Activated T-cell treated with anti-CD3 and anti-CD28 coated beads, Interleukin-2, amount 50 U/mL, for 1 hour (primary cell): ENCODE data around the gene NLGN4Y.

Experiments
- DNase-seq: peaks from one replicate; pipeline ENCODE4 v3.0.0-alpha.2; 2020

Gene NLGN4Y

GRCh38 chrY:14524272-14525231 lies at the start of gene NLGN4Y:
NLGN4Y (plus strand) TSS chrY:14524529; CDS start chrY:14622120, 97,591 bp downstream.
- no peak for DNase-seq

DNA sequence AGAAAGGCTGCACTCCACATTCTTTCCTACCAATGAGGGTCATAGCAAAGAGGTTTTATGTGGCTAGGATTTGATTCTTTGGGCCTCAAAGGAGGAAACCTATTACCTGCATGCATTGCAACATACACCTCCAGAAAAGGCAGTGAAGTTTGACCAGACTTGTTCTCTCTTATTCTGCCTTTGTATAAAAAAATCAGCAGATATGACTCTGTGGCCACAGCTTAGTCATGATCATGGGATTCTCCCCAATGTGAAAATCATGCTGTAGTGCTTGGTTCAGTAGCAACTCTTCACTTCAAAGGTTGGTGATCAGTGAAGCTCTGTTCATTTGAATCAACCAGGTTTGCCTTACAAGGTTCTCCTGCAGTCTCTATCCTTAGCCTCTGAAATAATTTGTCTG lies 38.4 kb upstream of the NLGN4Y start:
- DNase-seq = no peak

GRCh38 chrY:14490226-14490625 lies 34.1 kb upstream of the NLGN4Y start:
- no peak for DNase-seq

GRCh38 chrY:14498071-14498470 lies 26.3 kb upstream of the NLGN4Y start:
- no peak for DNase-seq

DNA sequence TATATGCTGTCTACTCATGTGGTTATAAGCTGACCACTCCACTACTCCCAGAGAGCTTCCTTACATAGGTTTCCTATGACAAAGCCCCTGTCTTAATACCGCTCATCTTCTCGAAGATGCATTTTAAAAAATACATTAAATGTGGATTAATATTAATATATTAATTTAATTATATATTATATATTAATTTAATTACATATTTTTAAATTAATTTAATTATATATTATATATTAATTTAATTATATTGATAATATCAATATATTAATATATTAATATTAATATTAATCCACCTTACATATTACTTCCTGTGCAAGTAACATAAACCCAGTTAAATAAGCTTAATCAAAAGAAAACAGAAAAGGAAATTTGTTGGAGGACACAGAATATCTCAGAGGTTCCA lies 19.7 kb upstream of the NLGN4Y start:
- no peak for DNase-seq

DNA sequence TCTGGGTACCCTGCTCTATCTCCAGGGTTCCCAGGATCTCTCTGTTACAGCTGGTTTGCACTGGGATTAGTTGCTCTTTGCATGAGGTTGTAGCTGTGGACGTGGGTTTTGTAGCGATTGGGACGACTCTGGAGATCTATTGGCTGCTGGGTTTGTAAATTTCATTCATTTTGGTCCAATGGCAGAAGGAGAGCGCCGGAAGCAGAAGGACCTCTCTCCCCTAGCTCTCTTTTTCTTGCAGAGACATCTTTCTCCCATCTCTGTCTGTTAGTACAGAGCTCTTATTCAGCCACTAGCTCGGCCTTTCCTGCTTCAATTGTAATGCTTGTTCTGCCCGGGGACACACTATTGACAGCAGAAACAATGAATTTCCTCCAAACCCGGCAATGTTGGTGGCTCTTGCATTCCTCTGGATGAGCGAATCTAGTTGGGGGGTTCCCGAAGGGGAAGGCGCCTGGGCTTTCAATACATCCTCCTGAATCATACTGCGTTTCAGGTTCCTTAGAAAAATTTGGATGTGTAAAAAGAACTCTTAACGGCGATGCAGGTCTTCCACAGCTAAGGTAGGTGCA lies 1.9 kb upstream of the NLGN4Y start:
- DNase-seq = no peak

DNA sequence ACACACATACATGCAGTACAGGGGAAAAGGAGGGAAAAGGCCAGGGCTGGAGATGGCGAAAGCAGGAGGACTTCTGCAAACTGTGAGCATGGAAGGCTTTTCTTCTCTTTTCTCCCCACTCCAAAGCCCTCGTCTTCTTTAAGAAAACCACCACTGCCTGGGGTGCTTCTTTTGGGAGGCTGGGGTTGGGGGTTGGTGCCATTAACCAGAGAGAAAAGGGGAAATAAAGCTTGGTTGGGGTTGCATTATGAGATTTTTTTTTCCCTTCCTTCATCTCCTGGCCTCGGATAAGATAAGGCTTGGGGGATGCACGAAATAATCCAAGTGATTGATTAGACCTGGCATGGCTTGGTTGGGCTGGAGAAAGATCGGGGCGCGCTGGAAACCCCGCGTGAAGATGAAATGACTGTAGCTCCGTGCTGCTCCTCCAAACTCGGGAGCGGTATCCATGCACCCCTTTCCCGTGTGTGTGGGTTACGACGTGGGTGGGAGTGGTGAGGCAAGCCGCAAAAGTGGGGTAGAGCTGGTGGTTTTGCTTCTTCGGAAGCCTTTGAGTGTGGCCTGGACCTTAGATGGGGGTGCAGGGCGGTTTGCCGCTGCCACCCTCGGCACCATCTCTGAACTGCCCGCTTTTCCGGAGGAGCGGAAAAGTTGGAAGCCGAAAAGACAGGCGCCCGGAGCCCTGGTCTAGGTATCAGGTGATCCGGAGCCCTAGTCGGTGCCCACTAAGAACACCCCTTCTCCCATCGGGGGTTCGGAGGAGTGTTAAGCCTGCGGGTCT lies 648 bp upstream of the NLGN4Y start:
- DNase-seq = no peak

DNA sequence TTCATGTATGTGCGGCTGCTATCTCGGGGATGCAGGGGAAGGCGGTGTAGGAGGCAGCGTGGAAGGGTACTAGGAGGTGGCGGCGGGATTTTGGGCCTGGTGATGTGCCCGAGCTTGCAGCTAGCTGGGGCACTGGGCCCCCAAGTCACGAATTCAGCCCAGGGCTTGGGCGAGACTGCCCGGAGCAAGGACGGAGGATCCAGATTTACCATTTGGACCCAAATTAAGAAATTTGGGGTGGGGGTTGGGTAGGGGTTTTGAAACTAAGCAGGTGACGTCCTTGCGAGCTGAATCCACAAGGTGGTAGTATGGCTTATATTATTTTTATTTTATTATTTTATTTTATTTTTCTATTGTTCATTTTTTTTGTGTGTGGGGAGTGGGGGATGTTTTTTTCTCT lies 986 bp downstream of the NLGN4Y start:
- DNase-seq = no peak

DNA sequence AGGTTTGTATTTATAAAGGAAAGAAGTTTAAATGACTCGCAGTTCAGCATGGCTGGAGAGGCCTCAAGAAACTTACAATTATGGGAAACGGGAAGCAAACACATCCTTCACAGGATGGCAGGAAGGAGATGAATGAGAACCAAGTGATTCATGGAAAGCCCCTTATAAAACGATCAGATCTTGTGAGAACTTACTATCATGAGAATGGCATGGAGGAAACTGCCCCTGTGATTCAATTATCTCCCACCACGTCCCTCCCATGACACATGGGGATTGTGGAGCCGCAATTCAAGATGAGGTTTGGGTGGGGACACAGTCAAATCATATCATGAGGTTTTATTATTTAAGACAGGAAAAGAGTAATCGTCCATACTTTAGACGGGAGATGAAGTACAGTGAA lies 4.0 kb downstream of the NLGN4Y start:
- DNase-seq = no peak

- no peak for DNase-seq
Observed at GRCh38 chrY:14536703-14537102, 12.4 kb downstream of the NLGN4Y start.

DNA sequence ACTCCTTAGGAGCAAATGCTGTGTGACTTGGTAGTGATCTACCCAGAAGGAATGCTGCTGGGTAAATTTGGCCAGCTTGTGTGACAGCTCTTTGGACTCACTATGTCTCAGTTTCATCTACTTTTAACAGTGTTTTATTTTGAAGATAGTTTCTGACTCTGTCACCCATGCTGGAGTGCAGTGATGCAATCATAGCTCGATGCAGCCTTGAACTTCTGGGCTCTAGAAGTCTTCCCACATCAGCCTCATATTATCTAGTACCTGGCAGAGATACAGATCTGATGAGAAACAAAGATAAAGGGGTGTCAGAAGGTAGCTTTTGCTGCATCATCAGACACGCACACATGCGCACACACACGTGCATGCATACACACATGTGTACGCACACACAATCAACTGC lies 19.2 kb downstream of the NLGN4Y start:
- no peak for DNase-seq

DNA sequence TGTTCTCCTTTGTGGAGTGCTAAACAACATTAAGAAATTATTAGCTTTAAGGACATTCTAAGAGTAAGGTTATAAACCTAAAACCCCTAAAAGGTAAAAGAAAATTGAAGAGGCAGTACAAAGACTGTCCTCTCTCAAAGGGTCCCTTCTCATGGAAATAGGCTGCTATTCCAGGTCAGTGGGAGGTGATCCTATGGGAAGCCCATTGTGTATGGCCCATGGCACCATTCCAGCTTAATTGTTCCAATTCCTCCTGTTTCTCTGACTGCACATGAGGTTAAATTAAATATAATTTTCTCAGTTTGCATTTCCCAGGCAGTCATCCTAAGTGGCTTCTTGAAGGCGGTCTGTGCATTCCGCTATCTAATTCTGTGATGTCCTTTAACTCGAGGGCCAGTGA lies 57.0 kb downstream of the NLGN4Y start:
- no peak for DNase-seq

GRCh38 chrY:14586725-14587124 lies 62.4 kb downstream of the NLGN4Y start:
- DNase-seq = no peak

DNA sequence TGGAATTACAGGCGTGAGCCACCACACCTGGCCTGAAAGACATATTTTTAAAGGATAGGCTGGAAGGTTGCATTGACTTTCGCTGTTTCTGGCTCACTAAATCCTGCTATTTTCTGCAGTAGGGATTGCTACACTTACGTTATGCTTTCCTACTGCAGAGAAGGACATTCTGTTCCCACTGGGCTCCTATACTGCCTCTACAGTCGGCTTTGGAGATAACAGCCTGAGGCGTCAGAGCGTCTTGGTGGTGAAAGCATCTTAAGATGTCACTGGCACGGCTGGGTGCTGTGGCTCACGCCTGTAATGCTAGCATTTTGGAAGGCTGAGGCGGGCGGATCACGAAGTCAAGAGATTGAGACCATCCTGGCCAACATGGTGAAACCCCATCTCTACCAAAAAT lies 77.0 kb downstream of the NLGN4Y start:
- DNase-seq = no peak

GRCh38 chrY:14617625-14618024 lies 93.3 kb downstream of the NLGN4Y start:
- no peak for DNase-seq

GRCh38 chrY:14618513-14618912 lies 94.2 kb downstream of the NLGN4Y start:
- no peak for DNase-seq

- DNase-seq = no peak
Observed at GRCh38 chrY:14628208-14628607, 103.9 kb downstream of the NLGN4Y start.

DNA sequence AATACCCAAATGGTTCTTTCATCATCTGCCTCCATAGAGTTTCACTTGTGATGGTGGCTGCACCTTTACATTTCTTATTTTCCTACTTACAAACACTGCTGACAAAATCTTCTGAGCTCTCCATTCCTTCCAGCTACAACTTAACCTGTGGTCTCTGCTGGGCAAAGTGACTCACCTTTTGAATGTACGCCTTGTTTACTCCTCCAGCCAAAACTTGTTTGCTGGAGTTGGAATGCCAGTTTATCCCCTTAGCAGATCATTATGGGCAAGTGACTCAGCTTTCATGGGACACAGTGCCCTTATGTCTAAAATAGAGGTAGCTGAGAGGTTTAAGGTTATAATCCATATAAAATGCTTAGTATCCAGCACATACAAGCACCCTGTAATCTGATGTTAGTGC lies 107.3 kb downstream of the NLGN4Y start:
- DNase-seq = no peak

DNA sequence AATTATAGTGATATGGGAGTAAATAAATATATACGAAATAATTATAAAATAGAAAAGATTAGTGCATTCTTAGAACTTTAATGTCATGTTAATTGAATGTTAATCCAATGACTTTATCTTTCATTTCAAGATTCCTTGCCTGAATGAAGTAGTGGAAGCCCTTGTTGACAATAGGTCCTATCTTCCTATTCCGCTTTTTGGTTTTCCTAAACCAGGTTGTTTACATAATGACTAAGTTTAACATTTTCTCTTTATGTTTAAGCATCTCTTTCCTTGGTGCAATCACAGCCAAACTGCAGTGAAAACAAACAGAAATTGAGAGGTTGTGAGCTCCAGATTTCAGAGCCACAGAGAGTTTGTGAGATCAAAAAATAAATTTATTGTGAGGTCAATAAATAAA lies 109.4 kb downstream of the NLGN4Y start:
- DNase-seq = no peak

DNA sequence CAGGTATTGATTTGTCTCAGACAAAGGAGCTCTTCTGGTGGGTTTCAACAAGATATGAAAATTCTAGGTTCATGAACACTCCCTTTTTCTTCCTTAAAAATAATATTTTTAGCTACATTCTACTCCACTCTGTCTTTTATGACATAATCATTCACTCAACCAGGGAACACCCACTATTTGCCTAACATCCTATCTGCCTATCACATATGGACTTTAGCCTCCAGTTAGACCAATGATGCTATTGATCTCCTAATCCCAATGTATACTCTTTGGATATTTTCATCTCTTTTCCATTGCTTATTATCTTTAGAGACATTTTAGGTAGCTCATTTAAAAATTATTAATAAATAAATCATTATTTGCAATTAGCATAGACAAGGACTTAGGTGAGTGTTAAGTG lies 110.6 kb downstream of the NLGN4Y start:
- no peak for DNase-seq

DNA sequence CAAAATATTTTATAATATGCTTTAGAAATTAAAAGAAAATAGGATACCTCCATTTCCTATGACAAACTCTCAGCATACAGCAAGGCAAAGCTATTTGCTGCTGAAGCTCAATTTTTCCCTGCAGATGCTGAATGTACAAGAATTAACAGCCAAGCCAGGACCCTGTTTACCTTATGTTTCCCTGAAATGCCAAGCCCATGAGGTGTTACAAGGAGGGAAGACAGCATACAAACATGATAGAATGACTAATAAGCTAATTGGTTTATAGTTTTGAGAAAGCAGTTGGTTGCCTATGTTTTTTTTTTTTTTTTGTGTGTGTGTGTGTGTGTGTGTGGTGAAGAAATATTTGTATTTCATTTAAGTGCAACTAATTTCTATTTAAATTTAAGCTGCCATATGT lies 113.2 kb downstream of the NLGN4Y start:
- no peak for DNase-seq

DNA sequence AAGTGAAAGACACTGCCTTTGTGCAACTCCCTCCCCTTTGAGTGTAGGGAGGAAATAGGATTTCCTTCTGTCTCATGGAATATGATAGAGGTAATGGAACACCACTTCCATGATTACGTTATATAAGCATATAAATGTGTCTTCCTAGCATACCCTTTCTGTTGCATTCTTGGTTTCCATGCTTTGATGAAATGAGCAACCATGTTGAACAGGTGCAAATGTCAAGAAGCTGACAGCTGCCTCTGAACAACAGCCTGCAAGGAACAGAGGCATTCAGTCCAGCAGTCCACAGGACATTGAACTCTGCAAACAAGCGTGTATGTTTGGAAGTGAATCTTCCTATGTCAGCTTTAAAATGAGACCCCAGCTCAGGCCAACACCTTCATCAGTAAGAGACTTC lies 117.5 kb downstream of the NLGN4Y start:
- DNase-seq = no peak

DNA sequence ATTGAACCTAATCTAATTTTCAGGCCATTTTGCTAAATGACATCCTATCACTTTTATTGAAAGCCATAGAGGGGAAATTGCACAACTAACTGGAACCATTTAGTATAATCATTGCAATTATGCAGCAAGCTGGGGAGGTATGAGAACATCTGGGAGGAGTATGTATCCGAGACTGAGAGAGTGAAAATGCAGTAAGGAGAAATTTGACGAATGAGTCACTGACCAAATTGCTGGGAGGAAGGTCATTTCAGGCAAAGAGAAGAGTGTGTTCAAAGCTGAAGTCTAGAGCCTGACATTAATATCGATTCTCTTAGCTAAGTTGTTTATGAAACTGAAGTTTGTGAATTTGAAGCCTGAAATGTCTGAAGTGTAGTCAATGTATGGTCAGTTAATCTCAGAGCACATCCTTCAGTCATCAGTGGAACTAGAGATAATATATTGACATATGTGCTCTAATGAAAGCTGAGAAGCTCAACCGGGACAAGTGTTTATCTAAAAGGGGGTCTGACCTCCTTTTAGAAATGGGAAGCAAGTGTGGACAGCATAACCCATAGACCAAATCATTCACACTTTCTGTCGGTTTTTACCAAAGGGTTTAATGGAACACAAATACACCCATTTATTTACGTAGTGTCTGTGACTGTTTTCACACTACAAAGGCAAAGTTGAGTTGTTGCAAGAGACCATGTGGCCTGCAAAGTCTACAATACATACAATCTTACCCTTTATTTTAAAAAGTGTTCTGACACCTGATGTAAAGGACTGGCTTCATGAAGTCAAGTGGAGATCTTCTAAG lies 120.0 kb downstream of the NLGN4Y start:
- no peak for DNase-seq
